ENCODE data around the gene ZBTB7B.

ZBTB7B gene

GRCh38 chr1:155038602-155039307 is 36.2 kb downstream of the ZBTB7B start:
- DNase-seq (ENCODE audit: low spot score): no peak

DNA sequence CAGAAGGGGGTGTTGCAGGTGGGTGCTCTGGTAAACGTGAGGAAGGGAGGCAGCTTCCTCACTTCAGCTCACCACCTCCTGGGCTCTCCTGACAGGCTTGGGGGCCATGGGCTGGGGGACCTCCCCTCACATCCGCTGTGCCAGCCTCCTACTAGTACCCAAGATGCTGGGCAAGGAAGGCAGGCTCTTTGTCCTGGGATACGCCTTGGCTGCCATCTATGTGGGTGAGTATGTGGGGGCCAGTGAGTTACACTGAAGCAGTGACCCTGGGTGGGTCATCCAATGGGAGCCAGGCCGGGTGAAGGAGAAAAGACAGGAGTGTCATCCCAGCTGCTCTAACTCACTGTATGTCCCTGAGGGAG is 36.7 kb downstream of the ZBTB7B start:
- DNase-seq (ENCODE audit: low spot score): no peak

DNA sequence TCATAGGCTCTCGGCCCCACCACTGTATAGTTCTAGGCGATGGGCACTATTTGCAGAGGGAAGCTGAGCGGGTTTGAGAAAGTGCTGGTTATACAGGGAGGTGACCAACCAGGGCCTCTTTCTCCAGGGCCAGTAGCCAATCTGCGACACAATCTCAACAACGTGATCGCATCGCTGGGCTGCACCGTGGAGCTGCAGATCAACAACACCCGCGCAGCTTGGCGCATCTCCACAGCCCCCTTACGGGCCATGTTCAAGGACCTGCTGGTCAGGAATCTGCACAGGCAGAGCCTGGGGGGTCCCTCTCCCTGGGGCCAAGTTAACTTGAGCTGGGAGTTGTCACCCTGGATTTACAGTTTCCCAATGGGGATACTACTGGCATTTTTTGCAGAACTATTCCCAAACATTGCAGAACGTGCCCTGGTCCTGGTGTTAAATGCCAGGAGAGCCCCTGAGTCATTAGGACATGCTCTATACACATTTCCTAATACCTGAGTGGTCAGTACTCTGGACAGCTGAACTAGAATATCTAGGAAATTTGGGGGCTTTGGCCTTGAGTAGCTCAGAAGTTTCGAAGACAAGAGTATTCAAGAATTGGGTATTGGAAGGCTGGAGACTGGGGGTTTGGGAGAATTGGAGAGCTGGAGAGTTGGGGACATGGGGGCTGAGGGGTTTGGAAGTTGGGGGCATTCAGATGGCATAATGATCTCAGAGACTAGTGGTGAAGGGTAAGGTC is 37.9 kb downstream of the ZBTB7B start:
- DNase-seq (ENCODE audit: low spot score): no peak

DNA sequence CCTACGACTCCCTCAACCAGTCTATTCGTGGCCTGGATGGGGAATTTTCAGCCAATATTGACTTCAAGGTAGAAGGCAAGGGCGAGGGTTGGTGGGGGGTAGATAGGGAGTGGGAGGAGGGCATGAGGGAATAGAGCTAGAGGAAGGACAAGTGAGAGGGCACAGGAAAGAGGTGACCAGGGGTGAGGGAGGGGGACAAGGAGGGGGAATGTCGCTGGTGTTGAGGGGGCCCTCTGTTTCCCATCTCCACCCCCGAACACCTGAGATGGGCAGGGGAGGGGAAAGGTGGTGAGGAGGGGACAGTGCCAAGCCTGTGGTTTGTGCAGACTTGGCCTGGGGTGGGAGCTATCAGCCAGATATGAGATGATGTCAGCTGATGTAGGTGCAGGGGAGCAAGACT is 40.2 kb downstream of the ZBTB7B start:
- DNase-seq (ENCODE audit: low spot score): no peak

DNA sequence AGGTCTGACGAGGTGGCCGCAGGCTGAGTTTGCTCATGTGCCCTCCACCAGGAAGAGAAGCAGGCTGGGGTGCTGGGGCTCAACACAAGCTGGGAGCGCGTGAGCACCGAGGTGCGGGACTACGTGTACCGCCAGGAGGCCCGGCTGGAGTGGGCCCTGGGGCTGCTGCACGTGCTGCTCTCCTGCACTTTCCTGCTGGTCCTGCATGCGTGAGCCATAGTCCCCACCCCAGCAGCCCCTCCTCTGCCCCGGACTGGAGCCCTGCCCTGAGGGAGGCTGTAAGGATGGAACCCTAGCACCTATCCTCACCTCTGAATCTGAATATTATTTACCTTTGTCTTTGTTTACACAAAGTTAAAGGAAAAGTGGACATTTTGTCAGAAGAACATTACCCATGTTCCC is 40.7 kb downstream of the ZBTB7B start:
- DNase-seq (ENCODE audit: low spot score): no peak

- DNase-seq (ENCODE audit: low spot score): no peak
Observed at GRCh38 chr1:155043793-155044192, 41.2 kb downstream of the ZBTB7B start.

- DNase-seq (ENCODE audit: low spot score): no peak
Observed at GRCh38 chr1:155044365-155044764, 41.8 kb downstream of the ZBTB7B start.

GRCh38 chr1:155044812-155045657 is 42.4 kb downstream of the ZBTB7B start:
- peak; percentile 74 for DNase-seq (ENCODE audit: low spot score)

- DNase-seq (ENCODE audit: low spot score): no peak
Observed at GRCh38 chr1:155048449-155049334, 46.1 kb downstream of the ZBTB7B start.

- no peak for DNase-seq (ENCODE audit: low spot score)
Observed at GRCh38 chr1:155049651-155050559, 47.3 kb downstream of the ZBTB7B start.

- peak; percentile 72 for DNase-seq (ENCODE audit: low spot score)
Observed at GRCh38 chr1:155050560-155051341, 48.1 kb downstream of the ZBTB7B start, which contains the start of gene ADAM15. Gene ADAM15, plus strand, starts transcription at chr1:155051316. Its CDS starts 71 bp downstream, at chr1:155051387.

- no peak for DNase-seq (ENCODE audit: low spot score)
Observed at GRCh38 chr1:155051342-155051776, 48.8 kb downstream of the ZBTB7B start.

DNA sequence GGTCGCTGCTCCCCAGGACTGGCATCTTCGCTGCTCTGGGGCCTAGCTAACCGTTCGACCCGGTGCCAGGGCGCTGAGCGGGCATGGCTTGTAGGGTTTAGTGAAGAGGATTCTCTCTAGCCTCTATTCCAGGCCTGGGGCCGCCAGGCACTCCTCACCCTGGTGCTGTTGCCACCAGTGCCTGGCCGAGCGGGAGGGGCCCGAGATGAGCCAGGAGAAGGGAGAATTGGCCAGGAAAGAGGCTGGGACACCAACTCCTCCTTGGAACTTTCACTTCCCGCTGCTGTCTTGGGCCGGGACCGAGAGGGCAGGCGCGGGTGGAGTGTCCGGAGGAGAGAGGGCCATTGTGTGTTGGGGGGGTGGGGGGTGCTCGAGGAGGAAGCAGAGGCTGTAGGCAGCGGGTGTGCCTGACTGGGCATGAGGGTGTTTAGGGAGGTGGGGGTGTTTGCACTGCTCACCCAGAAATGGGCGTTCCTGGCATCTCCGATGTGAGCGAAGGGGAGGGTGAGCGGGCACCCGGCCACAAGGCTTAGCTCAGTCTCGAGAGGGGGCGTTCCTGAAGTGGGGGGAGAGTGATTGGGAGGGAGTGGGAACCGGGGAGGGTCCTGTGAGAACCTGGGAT is 49.3 kb downstream of the ZBTB7B start:
- peak; percentile 22 for DNase-seq (ENCODE audit: low spot score)

GRCh38 chr1:155052439-155053395 is 50.1 kb downstream of the ZBTB7B start:
- DNase-seq (ENCODE audit: low spot score): peak; percentile 47

DNA sequence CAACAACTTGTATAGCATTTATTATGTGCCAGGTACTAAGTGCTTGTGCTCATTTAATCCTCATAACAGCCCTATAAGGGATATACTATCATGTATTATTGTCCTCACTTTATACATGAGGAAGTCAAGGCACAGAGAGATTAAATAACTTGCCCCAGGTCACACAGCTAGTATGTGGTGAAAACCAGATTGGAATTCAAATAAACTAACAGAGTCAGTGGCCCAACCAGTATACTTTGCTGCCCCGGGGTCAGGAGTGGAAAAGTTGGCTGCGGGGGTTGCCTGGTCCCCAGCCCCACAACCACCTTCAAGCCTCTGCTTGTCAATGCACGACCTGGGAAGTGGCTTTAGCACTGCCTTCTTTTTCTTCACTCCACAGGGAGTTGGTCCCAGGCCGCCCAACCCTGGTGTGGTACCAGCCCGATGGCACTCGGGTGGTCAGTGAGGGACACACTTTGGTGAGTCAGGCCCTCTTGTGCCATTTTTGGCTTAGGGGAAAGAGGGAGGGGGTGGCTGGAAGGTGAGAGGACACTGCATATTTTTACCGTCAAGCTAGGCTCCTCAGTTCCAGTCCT is 51.0 kb downstream of the ZBTB7B start:
- no peak for DNase-seq (ENCODE audit: low spot score)

- DNase-seq (ENCODE audit: low spot score): no peak
Observed at GRCh38 chr1:155057104-155057503, 54.5 kb downstream of the ZBTB7B start.

GRCh38 chr1:155057788-155058211 is 55.2 kb downstream of the ZBTB7B start:
- DNase-seq (ENCODE audit: low spot score): no peak

GRCh38 chr1:155060736-155061135 is 58.1 kb downstream of the ZBTB7B start:
- no peak for DNase-seq (ENCODE audit: low spot score)

All from SW480 (cell line).